Epithelial cell of esophagus (primary cell): ENCODE results near the gene FCHSD2.
"Not testable (repeated sequence)": the region's sequence is repeated elsewhere in the genome, so short reads cannot be mapped to it uniquely, and the experiment has no call there.

Source experiments
- DNase-seq: peaks from one replicate; pipeline ENCODE4 v3.0.0; 2010; ENCODE audit warnings: low read depth
- H3K4me3 ChIP-seq: 2 replicates; pipeline ENCODE4 v1.5.1; 2011; ENCODE audit warnings: mild to moderate bottlenecking, low read length, control low read depth
- TF ChIP-seq, protein P1 (sequence below): IDR thresholded peaks from 2 replicates; pipeline ENCODE4 v1.5.1; 2011; ENCODE audit warnings: low read depth, mild to moderate bottlenecking, low read length, control low read depth, inconsistent platforms; ENCODE audit not compliant: insufficient read depth; ENCODE audit errors: missing control alignments

Gene FCHSD2

DNA sequence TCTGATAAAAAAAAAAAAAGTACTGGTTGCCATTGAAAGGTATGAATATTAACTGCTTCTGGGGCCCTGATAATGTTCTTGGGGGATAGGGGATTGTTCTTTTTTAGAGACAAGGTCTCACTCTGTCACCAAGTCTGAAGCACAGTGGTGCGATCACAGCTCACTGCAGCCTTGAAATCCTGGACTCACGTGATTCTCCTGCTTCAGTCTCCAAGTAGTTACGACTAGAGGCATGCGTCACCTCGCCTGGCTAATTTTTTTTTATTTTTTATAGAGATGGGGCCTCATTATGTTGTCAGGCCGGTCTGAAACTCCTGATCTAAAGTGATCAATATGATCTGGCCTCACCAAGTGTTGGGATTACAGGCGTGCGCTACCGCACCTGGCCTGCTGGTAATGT, 63.5 kb downstream of the FCHSD2 start:
- DNase-seq = no peak
- TF ChIP-seq, protein P1, sequence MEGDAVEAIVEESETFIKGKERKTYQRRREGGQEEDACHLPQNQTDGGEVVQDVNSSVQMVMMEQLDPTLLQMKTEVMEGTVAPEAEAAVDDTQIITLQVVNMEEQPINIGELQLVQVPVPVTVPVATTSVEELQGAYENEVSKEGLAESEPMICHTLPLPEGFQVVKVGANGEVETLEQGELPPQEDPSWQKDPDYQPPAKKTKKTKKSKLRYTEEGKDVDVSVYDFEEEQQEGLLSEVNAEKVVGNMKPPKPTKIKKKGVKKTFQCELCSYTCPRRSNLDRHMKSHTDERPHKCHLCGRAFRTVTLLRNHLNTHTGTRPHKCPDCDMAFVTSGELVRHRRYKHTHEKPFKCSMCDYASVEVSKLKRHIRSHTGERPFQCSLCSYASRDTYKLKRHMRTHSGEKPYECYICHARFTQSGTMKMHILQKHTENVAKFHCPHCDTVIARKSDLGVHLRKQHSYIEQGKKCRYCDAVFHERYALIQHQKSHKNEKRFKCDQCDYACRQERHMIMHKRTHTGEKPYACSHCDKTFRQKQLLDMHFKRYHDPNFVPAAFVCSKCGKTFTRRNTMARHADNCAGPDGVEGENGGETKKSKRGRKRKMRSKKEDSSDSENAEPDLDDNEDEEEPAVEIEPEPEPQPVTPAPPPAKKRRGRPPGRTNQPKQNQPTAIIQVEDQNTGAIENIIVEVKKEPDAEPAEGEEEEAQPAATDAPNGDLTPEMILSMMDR = no peak

GRCh38 chr11:73077454-73077853, 64.7 kb downstream of the FCHSD2 start:
- DNase-seq = no peak
- TF ChIP-seq, protein P1 = no peak
- H3K4me3 ChIP-seq = no peak overlapping the region

More for the DNA sequence above, 63.5 kb downstream of the FCHSD2 start:
- H3K4me3 ChIP-seq = no peak overlapping the region

DNA sequence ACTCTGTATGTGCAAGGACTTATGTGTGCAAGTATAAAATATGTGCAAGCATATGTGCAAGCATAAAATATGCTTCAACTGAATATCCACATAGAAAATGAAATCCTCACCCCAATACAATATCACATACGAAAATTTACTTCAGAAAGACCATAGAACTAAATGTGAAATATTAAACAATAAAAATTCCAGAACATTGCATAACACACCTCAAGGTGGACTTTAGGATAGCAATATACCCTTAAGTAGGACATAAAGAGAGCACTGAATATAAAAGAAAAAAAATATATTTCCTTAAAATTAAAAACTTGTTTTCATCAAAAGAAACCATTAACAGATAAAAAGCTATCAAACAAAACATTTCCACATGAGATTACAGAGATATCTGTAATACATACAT, 67.8 kb downstream of the FCHSD2 start:
- DNase-seq = no peak
- TF ChIP-seq, protein P1 = no peak

GRCh38 chr11:73072935-73073481, 69.1 kb downstream of the FCHSD2 start:
- no peak overlapping the region for H3K4me3 ChIP-seq
- TF ChIP-seq, protein P1 = no peak
- peak; percentile 38 for DNase-seq

More for the DNA sequence above, 67.8 kb downstream of the FCHSD2 start:
- H3K4me3 ChIP-seq = no peak overlapping the region

DNA sequence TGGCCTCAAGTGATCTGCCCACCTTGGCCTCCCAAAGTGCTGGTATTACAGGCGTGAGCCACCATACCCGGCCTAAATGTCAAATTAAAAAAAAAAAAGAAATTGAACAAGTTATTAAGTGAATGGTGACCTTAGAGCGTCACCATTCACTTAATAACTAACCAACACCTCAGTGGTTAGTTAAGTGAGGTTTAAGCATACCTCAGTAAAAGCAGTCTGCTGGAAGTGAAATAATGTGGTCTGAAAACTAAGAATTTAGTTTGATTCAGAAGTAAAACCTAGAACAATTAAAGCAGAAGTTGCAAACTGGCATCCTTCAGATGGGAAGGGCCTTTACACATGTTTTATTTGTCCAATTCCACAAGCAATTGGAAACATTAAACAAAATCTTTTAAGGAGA, 71.5 kb downstream of the FCHSD2 start:
- no peak for DNase-seq
- TF ChIP-seq, protein P1 = no peak
- H3K4me3 ChIP-seq = no peak overlapping the region

DNA sequence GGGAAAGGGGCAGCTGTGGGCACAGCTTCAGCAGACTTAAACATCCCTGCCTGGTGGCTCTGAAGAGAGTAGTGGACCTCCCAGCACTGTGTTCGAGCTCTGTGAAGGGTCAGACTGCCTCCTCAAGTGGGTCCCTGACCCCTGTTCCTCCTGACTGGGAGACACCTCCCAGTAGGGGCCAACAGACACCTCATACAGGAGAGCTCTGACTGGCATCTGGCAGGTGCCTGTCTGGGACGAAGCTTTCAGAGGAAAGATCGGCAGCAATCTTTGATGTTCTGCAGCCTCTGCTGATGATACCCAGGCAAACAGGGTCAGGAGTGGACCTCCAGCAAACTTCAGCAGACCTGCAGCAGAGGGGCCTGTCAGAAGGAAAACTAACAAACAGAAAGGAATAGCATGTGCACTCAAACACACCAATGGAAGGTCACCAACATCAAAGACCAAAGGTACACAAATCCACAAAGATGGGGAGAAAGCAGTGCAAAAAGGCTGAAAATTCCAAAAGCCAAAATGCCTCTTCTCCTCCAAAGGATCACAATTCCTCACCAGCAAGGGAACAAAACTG, 80.2 kb downstream of the FCHSD2 start:
- not testable (repeated sequence) for DNase-seq, H3K4me3 ChIP-seq

DNA sequence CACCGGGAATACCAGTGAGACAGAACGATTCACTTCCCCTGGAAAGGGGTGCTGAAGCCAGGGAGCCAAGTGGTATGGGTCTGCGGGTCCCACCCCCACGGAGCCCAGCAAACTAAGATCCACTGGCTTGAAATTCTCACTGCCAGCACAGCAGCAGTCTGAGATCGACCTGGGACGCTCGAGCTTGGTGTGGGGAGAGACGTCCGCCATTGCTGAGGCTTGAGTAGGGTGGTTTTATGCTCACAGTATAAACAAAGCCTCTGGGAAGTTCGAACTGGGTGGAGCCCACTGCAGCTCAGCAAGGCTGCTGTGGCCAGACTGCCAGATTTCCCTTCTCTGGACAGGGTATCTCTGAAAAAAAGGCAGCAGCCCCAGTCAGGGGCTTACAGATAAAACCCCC, 80.7 kb downstream of the FCHSD2 start:
- not testable (repeated sequence) for DNase-seq, H3K4me3 ChIP-seq

DNA sequence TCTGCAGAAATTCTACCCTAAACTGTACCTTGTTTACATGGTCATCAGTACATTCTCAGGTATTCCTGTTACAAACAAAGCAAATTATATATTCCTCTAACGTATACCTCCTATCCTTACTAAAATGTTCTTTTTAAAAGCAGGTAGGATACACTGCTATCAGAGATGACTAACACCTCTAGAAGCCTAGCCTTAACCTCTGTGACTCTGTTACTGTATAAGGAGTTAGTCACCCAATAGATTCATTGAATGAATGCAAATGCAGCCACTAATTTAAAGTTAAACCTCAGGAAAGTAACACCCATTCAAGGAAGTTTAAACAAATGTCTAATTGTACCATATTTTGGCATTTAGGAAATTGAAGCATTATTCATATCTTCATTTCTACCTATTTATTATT, 82.2 kb downstream of the FCHSD2 start:
- DNase-seq = peak; percentile 30
- TF ChIP-seq, protein P1 = no peak
- H3K4me3 ChIP-seq = no peak overlapping the region
